Body of pancreas (tissue), 4 donors: ENCODE measurements around the gene KLF7.

Source experiments
- CTCF ChIP-seq, 7 experiments: fragments of 450-650 bp in 4 of 7; fragments of 200-600 bp in 3 of 7; sonication (generic) in 3 of 7; IDR thresholded peaks; one replicate each; pipeline ENCODE4 v1.5.1; 2016 to 2019; ENCODE audit warnings: antibody characterized with exemption in 7 of 7
- POLR2A ChIP-seq, 3 donors: fragments of 450-650 bp; IDR thresholded peaks; one replicate each; pipeline ENCODE4 v1.6.1; 2016; ENCODE audit warnings: antibody characterized with exemption in 3 of 3, mild to moderate bottlenecking in 2 of 3

GRCh38 chr2:207040696-207041095 lies 125.1 kb downstream of the KLF7 start:
- TF ChIP-seq CTCF (IDR thresholded peaks at IDR 0.05) (no peak), POLR2A (IDR thresholded peaks at IDR 0.05) (no peak)
